ENCODE data around the gene USP47. TPM values are rescaled to one million over a fixed set of nuclear protein-coding genes. Genes with fewer than 3 reads are reported as not detected.
A peak's percentile ranks its signal among the peaks of the same experiment; 100 is the strongest.

The USP47 gene
- total and polyA plus RNA-seq, 2 of the 13 experiments (the other 11 are each of a cell fraction or from before 2014, with no cell fraction given) = 12.2 to 52.7 TPM

DNA sequence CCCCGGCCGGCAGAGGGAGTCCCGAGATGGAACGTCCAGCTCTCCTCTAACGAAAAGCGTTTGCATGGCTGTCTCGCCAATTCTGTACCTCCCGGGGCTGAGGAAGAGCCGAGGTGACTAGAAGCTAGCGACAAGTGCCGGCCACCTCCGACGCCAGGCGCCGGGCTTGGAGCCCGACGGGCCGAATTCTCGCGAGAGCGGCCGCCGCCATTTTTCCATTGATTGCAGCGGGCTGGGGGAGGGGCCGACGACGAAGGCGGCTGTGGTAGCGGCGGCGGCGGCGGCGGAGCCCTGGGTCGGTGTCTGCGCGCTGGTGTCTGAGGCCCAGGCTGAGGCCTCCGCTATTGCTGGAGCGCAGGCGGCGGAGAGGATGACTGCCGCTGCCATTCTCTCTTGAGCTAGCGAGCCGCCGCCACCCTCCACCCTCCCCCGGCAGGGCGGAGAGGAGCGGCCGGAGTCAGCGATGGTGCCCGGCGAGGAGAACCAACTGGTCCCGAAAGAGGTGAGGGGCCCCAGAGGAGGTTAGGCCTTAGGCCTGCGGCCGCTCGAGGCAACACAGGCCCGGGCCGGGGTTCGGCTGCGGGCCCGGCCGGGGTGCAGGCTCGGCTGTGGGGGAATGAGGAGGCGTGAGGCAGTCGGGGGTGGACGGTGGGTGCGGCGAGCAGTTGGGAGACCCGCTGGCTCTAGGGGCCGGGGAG lies at the start of gene USP47 (continued):
- TF ChIP-seq ZNF660 (CRISPR knock-in tag; IDR thresholded peaks at IDR 0.05; ENCODE audit: borderline replicate concordance, low read depth) = peak; percentile 79; the same call in 1 of the 2 replicates
- no peak for TF ChIP-seq JDP2 (CRISPR knock-in tag; IDR thresholded peaks at IDR 0.05; ENCODE audit: borderline replicate concordance)
- TF ChIP-seq ZNF616 (CRISPR knock-in tag; IDR thresholded peaks at IDR 0.05; ENCODE audit: low read depth) = peak; percentile 81
- TF ChIP-seq, protein P1, sequence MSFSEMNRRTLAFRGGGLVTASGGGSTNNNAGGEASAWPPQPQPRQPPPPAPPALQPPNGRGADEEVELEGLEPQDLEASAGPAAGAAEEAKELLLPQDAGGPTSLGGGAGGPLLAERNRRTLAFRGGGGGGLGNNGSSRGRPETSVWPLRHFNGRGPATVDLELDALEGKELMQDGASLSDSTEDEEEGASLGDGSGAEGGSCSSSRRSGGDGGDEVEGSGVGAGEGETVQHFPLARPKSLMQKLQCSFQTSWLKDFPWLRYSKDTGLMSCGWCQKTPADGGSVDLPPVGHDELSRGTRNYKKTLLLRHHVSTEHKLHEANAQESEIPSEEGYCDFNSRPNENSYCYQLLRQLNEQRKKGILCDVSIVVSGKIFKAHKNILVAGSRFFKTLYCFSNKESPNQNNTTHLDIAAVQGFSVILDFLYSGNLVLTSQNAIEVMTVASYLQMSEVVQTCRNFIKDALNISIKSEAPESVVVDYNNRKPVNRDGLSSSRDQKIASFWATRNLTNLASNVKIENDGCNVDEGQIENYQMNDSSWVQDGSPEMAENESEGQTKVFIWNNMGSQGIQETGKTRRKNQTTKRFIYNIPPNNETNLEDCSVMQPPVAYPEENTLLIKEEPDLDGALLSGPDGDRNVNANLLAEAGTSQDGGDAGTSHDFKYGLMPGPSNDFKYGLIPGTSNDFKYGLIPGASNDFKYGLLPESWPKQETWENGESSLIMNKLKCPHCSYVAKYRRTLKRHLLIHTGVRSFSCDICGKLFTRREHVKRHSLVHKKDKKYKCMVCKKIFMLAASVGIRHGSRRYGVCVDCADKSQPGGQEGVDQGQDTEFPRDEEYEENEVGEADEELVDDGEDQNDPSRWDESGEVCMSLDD (CRISPR knock-in tag; IDR thresholded peaks at IDR 0.05; ENCODE audit: borderline replicate concordance) = no peak
- TF ChIP-seq, protein P2, sequence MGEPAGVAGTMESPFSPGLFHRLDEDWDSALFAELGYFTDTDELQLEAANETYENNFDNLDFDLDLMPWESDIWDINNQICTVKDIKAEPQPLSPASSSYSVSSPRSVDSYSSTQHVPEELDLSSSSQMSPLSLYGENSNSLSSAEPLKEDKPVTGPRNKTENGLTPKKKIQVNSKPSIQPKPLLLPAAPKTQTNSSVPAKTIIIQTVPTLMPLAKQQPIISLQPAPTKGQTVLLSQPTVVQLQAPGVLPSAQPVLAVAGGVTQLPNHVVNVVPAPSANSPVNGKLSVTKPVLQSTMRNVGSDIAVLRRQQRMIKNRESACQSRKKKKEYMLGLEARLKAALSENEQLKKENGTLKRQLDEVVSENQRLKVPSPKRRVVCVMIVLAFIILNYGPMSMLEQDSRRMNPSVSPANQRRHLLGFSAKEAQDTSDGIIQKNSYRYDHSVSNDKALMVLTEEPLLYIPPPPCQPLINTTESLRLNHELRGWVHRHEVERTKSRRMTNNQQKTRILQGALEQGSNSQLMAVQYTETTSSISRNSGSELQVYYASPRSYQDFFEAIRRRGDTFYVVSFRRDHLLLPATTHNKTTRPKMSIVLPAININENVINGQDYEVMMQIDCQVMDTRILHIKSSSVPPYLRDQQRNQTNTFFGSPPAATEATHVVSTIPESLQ (CRISPR knock-in tag; conservative IDR thresholded peaks at IDR 0.05) = peak; percentile 80; the same call in 1 of the 2 replicates
- no peak for TF ChIP-seq SATB2 (CRISPR knock-in tag; IDR thresholded peaks at IDR 0.05)
- TF ChIP-seq ZNF543 (CRISPR knock-in tag; IDR thresholded peaks at IDR 0.05) = peak; percentile 75; the same call in 1 of the 2 replicates
- no peak for TF ChIP-seq NFIC (IDR thresholded peaks at IDR 0.05; ENCODE audit: low read length)
- no peak for TF ChIP-seq ZNF101 (CRISPR knock-in tag; IDR thresholded peaks at IDR 0.05; ENCODE audit: borderline replicate concordance, low read depth)
- no peak for TF ChIP-seq ZNF773 (CRISPR knock-in tag; IDR thresholded peaks at IDR 0.05; ENCODE audit: borderline replicate concordance)
- no peak for TF ChIP-seq CCAR2 (optimal IDR thresholded peaks at IDR 0.05; ENCODE audit: low read depth, low read length)
- peak; percentile 85 for TF ChIP-seq MED8 (CRISPR knock-in tag; IDR thresholded peaks at IDR 0.05; ENCODE audit: insufficient replicate concordance)
- TF ChIP-seq, protein P3, sequence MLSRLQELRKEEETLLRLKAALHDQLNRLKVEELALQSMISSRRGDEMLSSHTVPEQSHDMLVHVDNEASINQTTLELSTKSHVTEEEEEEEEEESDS (CRISPR knock-in tag; IDR thresholded peaks at IDR 0.05; ENCODE audit: borderline replicate concordance) = no peak
- TF ChIP-seq, protein P4, sequence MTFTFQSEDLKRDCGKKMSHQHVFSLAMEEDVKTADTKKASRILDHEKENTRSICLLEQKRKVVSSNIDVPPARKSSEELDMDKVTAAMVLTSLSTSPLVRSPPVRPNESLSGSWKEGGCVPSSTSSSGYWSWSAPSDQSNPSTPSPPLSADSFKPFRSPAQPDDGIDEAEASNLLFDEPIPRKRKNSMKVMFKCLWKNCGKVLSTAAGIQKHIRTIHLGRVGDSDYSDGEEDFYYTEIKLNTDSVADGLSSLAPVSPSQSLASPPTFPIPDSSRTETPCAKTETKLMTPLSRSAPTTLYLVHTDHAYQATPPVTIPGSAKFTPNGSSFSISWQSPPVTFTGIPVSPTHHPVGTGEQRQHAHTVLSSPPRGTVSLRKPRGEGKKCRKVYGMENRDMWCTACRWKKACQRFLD (CRISPR knock-in tag; IDR thresholded peaks at IDR 0.05; ENCODE audit: borderline replicate concordance) = no peak; the same call in 1 of the 2 replicates
- TF ChIP-seq, protein P5, sequence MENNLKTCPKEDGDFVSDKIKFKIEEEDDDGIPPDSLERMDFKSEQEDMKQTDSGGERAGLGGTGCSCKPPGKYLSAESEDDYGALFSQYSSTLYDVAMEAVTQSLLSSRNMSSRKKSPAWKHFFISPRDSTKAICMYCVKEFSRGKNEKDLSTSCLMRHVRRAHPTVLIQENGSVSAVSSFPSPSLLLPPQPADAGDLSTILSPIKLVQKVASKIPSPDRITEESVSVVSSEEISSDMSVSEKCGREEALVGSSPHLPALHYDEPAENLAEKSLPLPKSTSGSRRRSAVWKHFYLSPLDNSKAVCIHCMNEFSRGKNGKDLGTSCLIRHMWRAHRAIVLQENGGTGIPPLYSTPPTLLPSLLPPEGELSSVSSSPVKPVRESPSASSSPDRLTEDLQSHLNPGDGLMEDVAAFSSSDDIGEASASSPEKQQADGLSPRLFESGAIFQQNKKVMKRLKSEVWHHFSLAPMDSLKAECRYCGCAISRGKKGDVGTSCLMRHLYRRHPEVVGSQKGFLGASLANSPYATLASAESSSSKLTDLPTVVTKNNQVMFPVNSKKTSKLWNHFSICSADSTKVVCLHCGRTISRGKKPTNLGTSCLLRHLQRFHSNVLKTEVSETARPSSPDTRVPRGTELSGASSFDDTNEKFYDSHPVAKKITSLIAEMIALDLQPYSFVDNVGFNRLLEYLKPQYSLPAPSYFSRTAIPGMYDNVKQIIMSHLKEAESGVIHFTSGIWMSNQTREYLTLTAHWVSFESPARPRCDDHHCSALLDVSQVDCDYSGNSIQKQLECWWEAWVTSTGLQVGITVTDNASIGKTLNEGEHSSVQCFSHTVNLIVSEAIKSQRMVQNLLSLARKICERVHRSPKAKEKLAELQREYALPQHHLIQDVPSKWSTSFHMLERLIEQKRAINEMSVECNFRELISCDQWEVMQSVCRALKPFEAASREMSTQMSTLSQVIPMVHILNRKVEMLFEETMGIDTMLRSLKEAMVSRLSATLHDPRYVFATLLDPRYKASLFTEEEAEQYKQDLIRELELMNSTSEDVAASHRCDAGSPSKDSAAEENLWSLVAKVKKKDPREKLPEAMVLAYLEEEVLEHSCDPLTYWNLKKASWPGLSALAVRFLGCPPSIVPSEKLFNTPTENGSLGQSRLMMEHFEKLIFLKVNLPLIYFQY (CRISPR knock-in tag; IDR thresholded peaks at IDR 0.05; ENCODE audit: borderline replicate concordance) = no peak
- TF ChIP-seq, protein P6, sequence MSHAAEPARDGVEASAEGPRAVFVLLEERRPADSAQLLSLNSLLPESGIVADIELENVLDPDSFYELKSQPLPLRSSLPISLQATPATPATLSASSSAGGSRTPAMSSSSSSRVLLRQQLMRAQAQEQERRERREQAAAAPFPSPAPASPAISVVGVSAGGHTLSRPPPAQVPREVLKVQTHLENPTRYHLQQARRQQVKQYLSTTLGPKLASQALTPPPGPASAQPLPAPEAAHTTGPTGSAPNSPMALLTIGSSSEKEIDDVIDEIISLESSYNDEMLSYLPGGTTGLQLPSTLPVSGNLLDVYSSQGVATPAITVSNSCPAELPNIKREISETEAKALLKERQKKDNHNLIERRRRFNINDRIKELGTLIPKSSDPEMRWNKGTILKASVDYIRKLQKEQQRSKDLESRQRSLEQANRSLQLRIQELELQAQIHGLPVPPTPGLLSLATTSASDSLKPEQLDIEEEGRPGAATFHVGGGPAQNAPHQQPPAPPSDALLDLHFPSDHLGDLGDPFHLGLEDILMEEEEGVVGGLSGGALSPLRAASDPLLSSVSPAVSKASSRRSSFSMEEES (CRISPR knock-in tag; IDR thresholded peaks at IDR 0.05) = no peak
